ENCODE measurements around the gene CMBL. TPM values are rescaled to one million over a fixed set of nuclear protein-coding genes. Genes with fewer than 3 reads are reported as not detected.
"Not testable (repeated sequence)": the region's sequence is repeated elsewhere in the genome, so short reads cannot be mapped to it uniquely, and the experiment has no call there.

The CMBL gene
- total RNA-seq, 1 experiment from 2014 or later, result 12.6 TPM

DNA sequence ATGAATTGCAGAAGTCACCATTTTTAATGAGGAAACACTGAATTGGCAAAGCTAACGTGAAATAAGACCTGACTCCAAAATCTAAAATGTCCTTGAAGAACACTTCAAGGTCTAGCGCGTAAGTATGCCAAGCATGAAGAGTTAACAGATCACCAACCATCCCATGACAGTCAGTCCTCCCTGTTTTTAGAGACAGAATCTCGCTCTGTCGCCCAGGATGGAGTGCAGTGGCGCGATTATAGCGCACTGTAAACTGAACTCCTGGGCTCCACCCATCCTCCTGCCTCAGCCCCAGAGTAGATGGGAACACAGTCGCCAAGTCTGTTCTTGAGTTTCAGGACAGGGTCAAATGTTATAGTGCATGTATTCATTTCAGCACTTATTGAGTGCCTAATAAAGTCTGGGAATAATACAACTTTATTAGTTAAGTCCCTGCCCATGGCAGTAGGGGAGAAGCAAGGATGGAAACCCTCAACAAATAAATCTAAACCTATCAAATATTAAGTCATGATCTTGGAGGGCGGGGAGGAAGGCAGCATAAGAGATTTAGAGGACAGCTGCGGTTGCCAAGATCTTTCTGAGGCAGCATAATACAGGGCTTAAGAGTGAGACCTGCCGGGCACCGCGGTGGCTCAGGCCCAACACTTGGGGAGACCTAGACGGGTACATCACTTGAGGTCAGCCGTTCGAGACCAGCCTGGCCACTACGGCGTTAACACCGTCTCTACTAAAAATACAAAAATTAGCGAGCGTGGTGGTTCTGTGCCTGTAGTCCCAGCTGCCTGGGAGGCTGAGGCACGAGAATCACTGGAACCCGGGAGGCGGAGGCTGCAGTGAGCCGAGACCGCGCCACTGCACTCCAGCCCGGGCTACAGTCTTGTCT is 59.1 kb downstream of the CMBL start:
- H3K23me2 ChIP-seq (ENCODE audit: insufficient read length, low read depth, low read length, poor library complexity, severe bottlenecking), result peaks cover 12% of the 10 kb centered on the region
- TF ChIP-seq, protein P1, sequence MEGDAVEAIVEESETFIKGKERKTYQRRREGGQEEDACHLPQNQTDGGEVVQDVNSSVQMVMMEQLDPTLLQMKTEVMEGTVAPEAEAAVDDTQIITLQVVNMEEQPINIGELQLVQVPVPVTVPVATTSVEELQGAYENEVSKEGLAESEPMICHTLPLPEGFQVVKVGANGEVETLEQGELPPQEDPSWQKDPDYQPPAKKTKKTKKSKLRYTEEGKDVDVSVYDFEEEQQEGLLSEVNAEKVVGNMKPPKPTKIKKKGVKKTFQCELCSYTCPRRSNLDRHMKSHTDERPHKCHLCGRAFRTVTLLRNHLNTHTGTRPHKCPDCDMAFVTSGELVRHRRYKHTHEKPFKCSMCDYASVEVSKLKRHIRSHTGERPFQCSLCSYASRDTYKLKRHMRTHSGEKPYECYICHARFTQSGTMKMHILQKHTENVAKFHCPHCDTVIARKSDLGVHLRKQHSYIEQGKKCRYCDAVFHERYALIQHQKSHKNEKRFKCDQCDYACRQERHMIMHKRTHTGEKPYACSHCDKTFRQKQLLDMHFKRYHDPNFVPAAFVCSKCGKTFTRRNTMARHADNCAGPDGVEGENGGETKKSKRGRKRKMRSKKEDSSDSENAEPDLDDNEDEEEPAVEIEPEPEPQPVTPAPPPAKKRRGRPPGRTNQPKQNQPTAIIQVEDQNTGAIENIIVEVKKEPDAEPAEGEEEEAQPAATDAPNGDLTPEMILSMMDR (conservative IDR thresholded peaks at IDR 0.05), result no peak

DNA sequence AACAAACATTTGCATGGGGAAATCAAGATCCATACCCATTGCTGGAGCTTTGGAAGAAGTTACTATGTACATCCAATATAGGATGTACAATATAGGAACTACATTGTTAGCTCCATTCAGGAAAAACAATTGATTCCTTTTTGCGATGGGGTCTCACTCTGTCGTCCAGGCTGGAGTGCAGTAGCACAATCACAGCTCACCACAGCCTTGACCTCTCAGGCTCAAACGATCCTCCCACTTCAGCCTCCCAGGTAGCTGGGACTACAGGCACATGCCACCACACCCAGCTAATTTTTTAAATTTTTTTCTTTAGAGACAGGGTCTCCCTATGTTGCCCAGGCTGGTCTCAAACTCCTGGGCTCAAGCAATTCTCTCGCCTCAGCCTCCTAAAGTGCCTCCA is 60.5 kb downstream of the CMBL start:
- H3K27me3 ChIP-seq (ENCODE audit: insufficient read depth, low read length); H4K20me1 ChIP-seq (ENCODE audit: control insufficient read depth, insufficient read depth, insufficient read length): not testable (repeated sequence)

More for the DNA sequence above, 59.1 kb downstream of the CMBL start:
- no peaks in the 10 kb centered on the region for H3K79me1 ChIP-seq (ENCODE audit: insufficient read depth, low read depth, low read length, poor library complexity, severe bottlenecking)
- no peak overlapping the region for H2BK20ac ChIP-seq (ENCODE audit: low read depth, low read length, poor library complexity, severe bottlenecking)
- no CpG with 5 or more reads among the region's 29 CpGs for WGBS (ENCODE audit: extremely low coverage, insufficient read length, low lambda C conversion rate)
- DNase-seq, result no peak
- H3K4me1 ChIP-seq (ENCODE audit: insufficient read depth, low read length), result peaks cover 4% of the 10 kb centered on the region; the same call in 1 of the 2 replicates
- H3K27ac ChIP-seq (ENCODE audit: insufficient read length, low read depth, low read length), result no peak overlapping the region
- no peak overlapping the region for H2BK15ac ChIP-seq (ENCODE audit: low read depth, low read length)
- H3K4me1 Mint-ChIP-seq, result peaks cover 19 to 24% of the 10 kb centered on the region in 2 experiments
- no peak overlapping the region for H4K5ac ChIP-seq (ENCODE audit: insufficient read length, low read depth, low read length)
- H3K9ac ChIP-seq (ENCODE audit: extremely low read depth, insufficient read length, low read length), result no peak overlapping the region
- no peaks in the 10 kb centered on the region for H4K20me1 ChIP-seq (ENCODE audit: control insufficient read depth, insufficient read depth, insufficient read length)
- H3K4me2 ChIP-seq (ENCODE audit: insufficient read depth, insufficient read length, low read length), result peak overlapping the region; percentile 83
- no peak overlapping the region for H3K23ac ChIP-seq (ENCODE audit: insufficient read length, low read depth, low read length)
- no peak overlapping the region for H3K18ac ChIP-seq (ENCODE audit: insufficient read length, low read depth, low read length)
- H2BK12ac ChIP-seq (ENCODE audit: insufficient read length, low read depth, low read length), result no peak overlapping the region
- H3K4me3 Mint-ChIP-seq, result peak overlapping the region; percentile 95 to 96
- no peaks in the 10 kb centered on the region for H3K27me3 ChIP-seq (ENCODE audit: insufficient read depth, low read length)
- H3K79me2 ChIP-seq (ENCODE audit: insufficient read depth, low read length), result peaks cover 33% of the 10 kb centered on the region
- peak overlapping the region in 2 of 3 experiments; percentile 99 to 100; a peak in 5 of 7 replicates for H3K27ac Mint-ChIP-seq
- H3K27me3 Mint-ChIP-seq (ENCODE audit: low read depth), result no peaks in the 10 kb centered on the region; the same call in 1 of the 2 replicates
- H3T11ph ChIP-seq (ENCODE audit: low read length), result no peak overlapping the region
- no peak overlapping the region for H4K8ac ChIP-seq (replicated peaks; ENCODE audit: insufficient read length, low read depth, low read length)
- no peak overlapping the region for H2AK5ac ChIP-seq (ENCODE audit: insufficient read length, low read length)
- H3K56ac ChIP-seq (ENCODE audit: insufficient read length, low read depth, low read length), result no peak overlapping the region
- H3K9me3 ChIP-seq (ENCODE audit: control insufficient read depth, low read depth, low read length), result no peaks in the 10 kb centered on the region
- H3K4ac ChIP-seq (ENCODE audit: low read depth, low read length), result no peak overlapping the region
- H4K91ac ChIP-seq (ENCODE audit: insufficient read length, low read depth, low read length), result no peak overlapping the region
- peaks cover 8 to 23% (median 13%) of the 10 kb centered on the region in 3 experiments for H3K36me3 Mint-ChIP-seq (ENCODE audit: insufficient read depth in 1 of 3, low read depth in 3 of 3)
- no peak overlapping the region for H2BK120ac ChIP-seq (ENCODE audit: low read depth, low read length, poor library complexity, severe bottlenecking)
- no peak overlapping the region for H2BK5ac ChIP-seq (ENCODE audit: insufficient read length, low read length)
- no peak overlapping the region for H2AFZ ChIP-seq (ENCODE audit: low read length)
- no peaks in the 10 kb centered on the region for H3K9me3 Mint-ChIP-seq
- no peak overlapping the region for H3K14ac ChIP-seq (ENCODE audit: insufficient read depth, low read length)

More for the DNA sequence above, 60.5 kb downstream of the CMBL start:
- no CpG with 5 or more reads among the region's 4 CpGs for WGBS (ENCODE audit: extremely low coverage, insufficient read length, low lambda C conversion rate)
- H2BK120ac ChIP-seq (ENCODE audit: low read depth, low read length, poor library complexity, severe bottlenecking); H3K4ac ChIP-seq (ENCODE audit: low read depth, low read length); H3K56ac ChIP-seq (ENCODE audit: insufficient read length, low read depth, low read length); H4K91ac ChIP-seq (ENCODE audit: insufficient read length, low read depth, low read length); H3K9me3 Mint-ChIP-seq; H3K14ac ChIP-seq (ENCODE audit: insufficient read depth, low read length); H3K4me2 ChIP-seq (ENCODE audit: insufficient read depth, insufficient read length, low read length); H4K8ac ChIP-seq (replicated peaks; ENCODE audit: insufficient read length, low read depth, low read length); H3T11ph ChIP-seq (ENCODE audit: low read length); H3K23ac ChIP-seq (ENCODE audit: insufficient read length, low read depth, low read length); H2BK12ac ChIP-seq (ENCODE audit: insufficient read length, low read depth, low read length); H2BK20ac ChIP-seq (ENCODE audit: low read depth, low read length, poor library complexity, severe bottlenecking); H3K4me3 Mint-ChIP-seq; H3K27ac Mint-ChIP-seq; H3K27ac ChIP-seq (ENCODE audit: insufficient read length, low read depth, low read length); H2AK5ac ChIP-seq (ENCODE audit: insufficient read length, low read length); H3K9me3 ChIP-seq (ENCODE audit: control insufficient read depth, low read depth, low read length); H2BK15ac ChIP-seq (ENCODE audit: low read depth, low read length); H3K4me1 ChIP-seq (ENCODE audit: insufficient read depth, low read length); DNase-seq; H3K18ac ChIP-seq (ENCODE audit: insufficient read length, low read depth, low read length); H3K9ac ChIP-seq (ENCODE audit: extremely low read depth, insufficient read length, low read length); H3K79me1 ChIP-seq (ENCODE audit: insufficient read depth, low read depth, low read length, poor library complexity, severe bottlenecking); H2BK5ac ChIP-seq (ENCODE audit: insufficient read length, low read length); H4K5ac ChIP-seq (ENCODE audit: insufficient read length, low read depth, low read length); H2AFZ ChIP-seq (ENCODE audit: low read length); H3K27me3 Mint-ChIP-seq (ENCODE audit: low read depth): not testable (repeated sequence)
- Mint-ChIP-seq H3K4me1 (peaks cover 17 to 22% of the 10 kb centered on the region in 2 experiments), H3K36me3 (ENCODE audit: insufficient read depth in 1 of 3, low read depth in 3 of 3) (peaks cover 7 to 14% (median 12%) of the 10 kb centered on the region in 3 experiments)
- Histone ChIP-seq H3K23me2 (ENCODE audit: insufficient read length, low read depth, low read length, poor library complexity, severe bottlenecking) (peaks cover 12% of the 10 kb centered on the region), H3K79me2 (ENCODE audit: insufficient read depth, low read length) (peaks cover 26% of the 10 kb centered on the region)
